Neural progenitor cell (in vitro differentiated cells): ENCODE results near the gene GMDS.

ENCODE experiments used
- EZH2 ChIP-seq: fragments of 200-600 bp; sonication (generic); IDR thresholded peaks from 2 replicates; pipeline ENCODE4 v1.6.1; 2017; ENCODE audit warnings: antibody characterized with exemption, mild to moderate bottlenecking, moderate library complexity
- EZH2phosphoT487 ChIP-seq: fragments of 200-600 bp; sonication (generic); IDR thresholded peaks from 2 replicates; pipeline ENCODE4 v1.6.1; 2017; ENCODE audit warnings: antibody characterized with exemption
- TF ChIP-seq, protein P1 (sequence below): fragments of 200-600 bp; sonication (generic); IDR thresholded peaks from 2 replicates; pipeline ENCODE4 v1.5.1; 2017; ENCODE audit warnings: antibody characterized with exemption, mild to moderate bottlenecking

DNA sequence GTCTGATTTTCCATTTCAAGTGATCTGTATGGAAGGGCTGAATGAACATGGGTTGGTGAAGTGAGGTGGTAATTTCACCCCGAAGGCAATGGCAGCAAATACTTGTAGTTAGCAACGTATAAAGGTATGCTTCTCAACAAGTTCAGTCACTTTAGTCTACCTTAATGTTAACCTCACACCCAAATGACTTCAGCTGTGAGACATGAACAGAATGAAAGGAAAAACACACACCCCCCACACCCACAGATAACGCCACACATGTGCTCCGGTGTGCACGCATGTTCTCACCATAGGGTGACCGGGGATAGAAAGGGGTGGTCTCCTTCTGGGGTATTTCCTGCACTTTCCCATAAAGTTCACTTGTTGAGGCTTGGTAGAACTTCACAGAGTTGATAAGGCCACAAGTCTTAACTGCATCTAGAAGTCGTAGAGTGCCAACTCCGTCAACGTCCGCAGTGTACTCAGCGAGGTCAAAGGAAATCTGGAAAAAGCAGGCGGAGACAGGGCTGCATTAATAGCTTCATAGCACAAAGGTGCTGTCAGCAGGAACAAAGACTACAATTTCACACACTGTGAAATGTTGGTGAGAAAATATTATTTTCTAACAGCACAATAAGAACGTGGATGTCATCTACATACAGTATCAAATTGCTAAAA, 284.8 kb downstream of the GMDS start:
- TF ChIP-seq, protein P1, sequence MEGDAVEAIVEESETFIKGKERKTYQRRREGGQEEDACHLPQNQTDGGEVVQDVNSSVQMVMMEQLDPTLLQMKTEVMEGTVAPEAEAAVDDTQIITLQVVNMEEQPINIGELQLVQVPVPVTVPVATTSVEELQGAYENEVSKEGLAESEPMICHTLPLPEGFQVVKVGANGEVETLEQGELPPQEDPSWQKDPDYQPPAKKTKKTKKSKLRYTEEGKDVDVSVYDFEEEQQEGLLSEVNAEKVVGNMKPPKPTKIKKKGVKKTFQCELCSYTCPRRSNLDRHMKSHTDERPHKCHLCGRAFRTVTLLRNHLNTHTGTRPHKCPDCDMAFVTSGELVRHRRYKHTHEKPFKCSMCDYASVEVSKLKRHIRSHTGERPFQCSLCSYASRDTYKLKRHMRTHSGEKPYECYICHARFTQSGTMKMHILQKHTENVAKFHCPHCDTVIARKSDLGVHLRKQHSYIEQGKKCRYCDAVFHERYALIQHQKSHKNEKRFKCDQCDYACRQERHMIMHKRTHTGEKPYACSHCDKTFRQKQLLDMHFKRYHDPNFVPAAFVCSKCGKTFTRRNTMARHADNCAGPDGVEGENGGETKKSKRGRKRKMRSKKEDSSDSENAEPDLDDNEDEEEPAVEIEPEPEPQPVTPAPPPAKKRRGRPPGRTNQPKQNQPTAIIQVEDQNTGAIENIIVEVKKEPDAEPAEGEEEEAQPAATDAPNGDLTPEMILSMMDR, result no peak
- TF ChIP-seq EZH2 (no peak), EZH2phosphoT487 (no peak)
